GM12878 (cell line): Measurements from ENCODE around the gene CARD19. TPM values are rescaled to one million over a fixed set of nuclear protein-coding genes. Genes with fewer than 3 reads are reported as not detected.
A peak's percentile ranks its signal among the peaks of the same experiment; 100 is the strongest.

Experiments used
- CBX5 ChIP-seq: sonication (generic); IDR thresholded peaks from 2 replicates; pipeline ENCODE4 v1.6.1; 2016; ENCODE audit warnings: low read depth, moderate library complexity, mild to moderate bottlenecking, inconsistent platforms
- HCFC1 ChIP-seq: fragments of 150-350 bp; IDR thresholded peaks from 2 replicates; pipeline ENCODE4 v1.6.1; 2014; ENCODE audit warnings: low read length
- MEF2B ChIP-seq: fragments of 450-650 bp; IDR thresholded peaks from 2 replicates; pipeline ENCODE4 v1.6.1; 2018; ENCODE audit warnings: mild to moderate bottlenecking, moderate library complexity; ENCODE audit not compliant: partially characterized antibody, poor library complexity, severe bottlenecking
- NFXL1 ChIP-seq: fragments of 450-650 bp; IDR thresholded peaks from 2 replicates; pipeline ENCODE4 v1.6.1; 2017; ENCODE audit warnings: antibody characterized with exemption, mild to moderate bottlenecking, borderline replicate concordance
- NFYA ChIP-seq: IDR thresholded peaks from 2 replicates; pipeline ENCODE4 v1.6.1; 2011; ENCODE audit warnings: low read depth, mild to moderate bottlenecking, low read length, improper control_type of control experiment, borderline replicate concordance
- NR2F1 ChIP-seq: fragments of 450-650 bp; conservative IDR thresholded peaks from 2 replicates; pipeline ENCODE4 v1.6.1; 2017; ENCODE audit warnings: mild to moderate bottlenecking
- POLR2A ChIP-seq: IDR thresholded peaks from 2 replicates; pipeline ENCODE4 v1.6.1; 2011; ENCODE audit warnings: low read depth, mild to moderate bottlenecking, low read length
- YY1 ChIP-seq: IDR thresholded peaks from 2 replicates; pipeline ENCODE4 v1.6.1; 2011; ENCODE audit warnings: low read depth, mild to moderate bottlenecking, low read length
- ZNF207 ChIP-seq: fragments of 450-650 bp; IDR thresholded peaks from 2 replicates; pipeline ENCODE4 v1.6.1; 2014; ENCODE audit warnings: antibody characterized with exemption, mild to moderate bottlenecking, borderline replicate concordance
- polyA plus RNA-seq, 11 experiments: library from polyadenylated mRNA; depleted of rRNA in 4 of 11; unstranded in 6 of 11; stranded (reverse) in 5 of 11; fragments of >200 nt; fragmentation: Nextera tagmentation in 4 of 11; fragmentation: Illumina TruSeq in 1 of 11; extraction: Ambion mirVana in 4 of 11; extraction: Trizol in 1 of 11; gene quantifications; 1 replicate in 1 of 11; 2 replicates in 10 of 11; pipeline versions ENCODE4 v1.2.1 to v1.2.3, GENCODE V29; 2011 to 2016; ENCODE audit warnings: inconsistent platforms in 2 of 11, missing spikeins in 2 of 11, low read depth in 1 of 11
- total RNA-seq, 4 experiments: library from RNA; depleted of rRNA in 3 of 4; stranded (reverse); fragments of >200 nt in 3 of 4; fragmentation: Illumina TruSeq in 1 of 4; extraction: Trizol in 1 of 4; gene quantifications; 2 replicates each; pipeline versions ENCODE4 v1.2.1 to v1.2.3, GENCODE V29; 2013 to 2021
- TF ChIP-seq, protein P1 (sequence below): fragments of 450-650 bp; IDR thresholded peaks from 2 replicates; pipeline ENCODE4 v1.6.1; 2018; ENCODE audit warnings: mild to moderate bottlenecking, low read depth, moderate library complexity; ENCODE audit not compliant: partially characterized antibody
- TF ChIP-seq, protein P2 (sequence below): fragments of 450-650 bp; IDR thresholded peaks from 2 replicates; pipeline ENCODE4 v1.6.1; 2018; ENCODE audit warnings: borderline replicate concordance, mild to moderate bottlenecking; ENCODE audit not compliant: partially characterized antibody
- TF ChIP-seq, protein P3 (sequence below): fragments of 450-650 bp; IDR thresholded peaks from 2 replicates; pipeline ENCODE4 v1.6.1; 2017; ENCODE audit warnings: borderline replicate concordance
- TF ChIP-seq, protein P4 (sequence below): IDR thresholded peaks from 2 replicates; pipeline ENCODE4 v1.6.1; 2011; ENCODE audit warnings: borderline replicate concordance, low read depth, mild to moderate bottlenecking, moderate library complexity, mixed read lengths, low read length; ENCODE audit not compliant: insufficient read depth; ENCODE audit errors: extremely low read length
- TF ChIP-seq, protein P5 (sequence below): fragments of 450-650 bp; IDR thresholded peaks from 2 replicates; pipeline ENCODE4 v1.6.1; 2016; ENCODE audit warnings: mild to moderate bottlenecking
- TF ChIP-seq, protein P6 (sequence below): fragments of 450-650 bp; formaldehyde crosslinking; IDR thresholded peaks from 2 replicates; pipeline ENCODE4 v1.4.0; 2020; ENCODE audit warnings: mild to moderate bottlenecking, moderate library complexity

Gene CARD19
- total and polyA plus RNA-seq, 10 of the 15 experiments (the other 5 are each of a cell fraction or from before 2014, with no cell fraction given): 0.61 to 41.6 (median 19.9) TPM

DNA sequence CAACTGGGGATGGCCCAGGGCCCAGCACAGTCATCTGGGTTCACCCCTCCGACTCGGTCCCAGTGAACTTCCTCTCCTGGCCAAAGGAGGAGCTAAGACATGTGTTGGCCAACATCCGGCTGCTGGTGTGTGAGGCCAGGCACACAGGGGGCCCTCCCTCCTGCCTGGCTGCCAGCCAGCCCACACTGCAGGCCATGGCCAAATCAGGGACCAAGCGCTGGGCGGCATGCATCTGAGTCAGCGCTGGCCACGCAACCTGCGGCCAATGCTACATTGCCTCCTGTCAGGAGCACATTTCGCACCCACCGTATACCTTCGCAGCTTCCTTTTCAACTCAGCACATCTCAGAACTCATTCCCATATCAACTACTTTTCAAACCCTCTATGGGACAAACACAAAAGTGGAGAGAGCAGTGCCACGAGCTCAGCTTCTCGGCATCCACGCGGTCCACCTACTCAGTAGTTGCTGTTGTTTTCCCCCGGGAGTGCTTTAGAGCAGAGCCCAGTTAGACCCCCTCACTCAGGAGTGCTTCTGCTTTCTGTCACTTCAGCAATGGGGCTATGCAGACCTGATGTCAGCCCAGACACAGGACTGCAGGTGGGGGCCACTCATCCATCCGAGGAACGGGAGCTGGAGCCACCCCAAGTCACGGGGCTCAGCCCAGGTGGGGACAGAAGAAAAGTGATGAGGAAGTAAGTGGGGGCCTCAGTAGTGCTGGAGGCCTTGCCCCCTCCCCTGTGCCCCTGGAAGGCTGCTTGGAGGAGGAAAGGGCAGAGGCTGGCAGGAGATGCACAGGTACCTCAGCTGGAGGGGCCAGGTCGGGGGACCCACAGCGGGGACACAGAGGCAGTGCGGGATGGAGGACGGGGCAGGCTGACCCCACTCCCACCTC is 24.2 kb downstream of the CARD19 start (continued):
- TF ChIP-seq, protein P1, sequence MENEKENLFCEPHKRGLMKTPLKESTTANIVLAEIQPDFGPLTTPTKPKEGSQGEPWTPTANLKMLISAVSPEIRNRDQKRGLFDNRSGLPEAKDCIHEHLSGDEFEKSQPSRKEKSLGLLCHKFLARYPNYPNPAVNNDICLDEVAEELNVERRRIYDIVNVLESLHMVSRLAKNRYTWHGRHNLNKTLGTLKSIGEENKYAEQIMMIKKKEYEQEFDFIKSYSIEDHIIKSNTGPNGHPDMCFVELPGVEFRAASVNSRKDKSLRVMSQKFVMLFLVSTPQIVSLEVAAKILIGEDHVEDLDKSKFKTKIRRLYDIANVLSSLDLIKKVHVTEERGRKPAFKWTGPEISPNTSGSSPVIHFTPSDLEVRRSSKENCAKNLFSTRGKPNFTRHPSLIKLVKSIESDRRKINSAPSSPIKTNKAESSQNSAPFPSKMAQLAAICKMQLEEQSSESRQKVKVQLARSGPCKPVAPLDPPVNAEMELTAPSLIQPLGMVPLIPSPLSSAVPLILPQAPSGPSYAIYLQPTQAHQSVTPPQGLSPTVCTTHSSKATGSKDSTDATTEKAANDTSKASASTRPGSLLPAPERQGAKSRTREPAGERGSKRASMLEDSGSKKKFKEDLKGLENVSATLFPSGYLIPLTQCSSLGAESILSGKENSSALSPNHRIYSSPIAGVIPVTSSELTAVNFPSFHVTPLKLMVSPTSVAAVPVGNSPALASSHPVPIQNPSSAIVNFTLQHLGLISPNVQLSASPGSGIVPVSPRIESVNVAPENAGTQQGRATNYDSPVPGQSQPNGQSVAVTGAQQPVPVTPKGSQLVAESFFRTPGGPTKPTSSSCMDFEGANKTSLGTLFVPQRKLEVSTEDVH: no peak
- no peak for TF ChIP-seq NFXL1
- no peak for TF ChIP-seq NFYA
- TF ChIP-seq, protein P2, sequence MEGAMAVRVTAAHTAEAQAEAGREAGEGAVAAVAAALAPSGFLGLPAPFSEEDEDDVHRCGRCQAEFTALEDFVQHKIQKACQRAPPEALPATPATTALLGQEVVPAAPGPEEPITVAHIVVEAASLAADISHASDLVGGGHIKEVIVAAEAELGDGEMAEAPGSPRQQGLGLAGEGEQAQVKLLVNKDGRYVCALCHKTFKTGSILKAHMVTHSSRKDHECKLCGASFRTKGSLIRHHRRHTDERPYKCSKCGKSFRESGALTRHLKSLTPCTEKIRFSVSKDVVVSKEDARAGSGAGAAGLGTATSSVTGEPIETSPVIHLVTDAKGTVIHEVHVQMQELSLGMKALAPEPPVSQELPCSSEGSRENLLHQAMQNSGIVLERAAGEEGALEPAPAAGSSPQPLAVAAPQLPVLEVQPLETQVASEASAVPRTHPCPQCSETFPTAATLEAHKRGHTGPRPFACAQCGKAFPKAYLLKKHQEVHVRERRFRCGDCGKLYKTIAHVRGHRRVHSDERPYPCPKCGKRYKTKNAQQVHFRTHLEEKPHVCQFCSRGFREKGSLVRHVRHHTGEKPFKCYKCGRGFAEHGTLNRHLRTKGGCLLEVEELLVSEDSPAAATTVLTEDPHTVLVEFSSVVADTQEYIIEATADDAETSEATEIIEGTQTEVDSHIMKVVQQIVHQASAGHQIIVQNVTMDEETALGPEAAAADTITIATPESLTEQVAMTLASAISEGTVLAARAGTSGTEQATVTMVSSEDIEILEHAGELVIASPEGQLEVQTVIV: no peak
- TF ChIP-seq HCFC1: no peak
- TF ChIP-seq NR2F1: 0 out of 2 replicates have a peak, but pooled peaks have one; percentile 17
- TF ChIP-seq, protein P3, sequence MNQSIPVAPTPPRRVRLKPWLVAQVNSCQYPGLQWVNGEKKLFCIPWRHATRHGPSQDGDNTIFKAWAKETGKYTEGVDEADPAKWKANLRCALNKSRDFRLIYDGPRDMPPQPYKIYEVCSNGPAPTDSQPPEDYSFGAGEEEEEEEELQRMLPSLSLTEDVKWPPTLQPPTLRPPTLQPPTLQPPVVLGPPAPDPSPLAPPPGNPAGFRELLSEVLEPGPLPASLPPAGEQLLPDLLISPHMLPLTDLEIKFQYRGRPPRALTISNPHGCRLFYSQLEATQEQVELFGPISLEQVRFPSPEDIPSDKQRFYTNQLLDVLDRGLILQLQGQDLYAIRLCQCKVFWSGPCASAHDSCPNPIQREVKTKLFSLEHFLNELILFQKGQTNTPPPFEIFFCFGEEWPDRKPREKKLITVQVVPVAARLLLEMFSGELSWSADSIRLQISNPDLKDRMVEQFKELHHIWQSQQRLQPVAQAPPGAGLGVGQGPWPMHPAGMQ: no peak
- TF ChIP-seq YY1: no peak
- TF ChIP-seq, protein P4, sequence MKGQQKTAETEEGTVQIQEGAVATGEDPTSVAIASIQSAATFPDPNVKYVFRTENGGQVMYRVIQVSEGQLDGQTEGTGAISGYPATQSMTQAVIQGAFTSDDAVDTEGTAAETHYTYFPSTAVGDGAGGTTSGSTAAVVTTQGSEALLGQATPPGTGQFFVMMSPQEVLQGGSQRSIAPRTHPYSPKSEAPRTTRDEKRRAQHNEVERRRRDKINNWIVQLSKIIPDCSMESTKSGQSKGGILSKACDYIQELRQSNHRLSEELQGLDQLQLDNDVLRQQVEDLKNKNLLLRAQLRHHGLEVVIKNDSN: no peak
- TF ChIP-seq, protein P5, sequence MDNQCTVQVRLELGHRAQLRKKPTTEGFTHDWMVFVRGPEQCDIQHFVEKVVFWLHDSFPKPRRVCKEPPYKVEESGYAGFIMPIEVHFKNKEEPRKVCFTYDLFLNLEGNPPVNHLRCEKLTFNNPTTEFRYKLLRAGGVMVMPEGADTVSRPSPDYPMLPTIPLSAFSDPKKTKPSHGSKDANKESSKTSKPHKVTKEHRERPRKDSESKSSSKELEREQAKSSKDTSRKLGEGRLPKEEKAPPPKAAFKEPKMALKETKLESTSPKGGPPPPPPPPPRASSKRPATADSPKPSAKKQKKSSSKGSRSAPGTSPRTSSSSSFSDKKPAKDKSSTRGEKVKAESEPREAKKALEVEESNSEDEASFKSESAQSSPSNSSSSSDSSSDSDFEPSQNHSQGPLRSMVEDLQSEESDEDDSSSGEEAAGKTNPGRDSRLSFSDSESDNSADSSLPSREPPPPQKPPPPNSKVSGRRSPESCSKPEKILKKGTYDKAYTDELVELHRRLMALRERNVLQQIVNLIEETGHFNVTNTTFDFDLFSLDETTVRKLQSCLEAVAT: 0 out of 2 replicates have a peak, but pooled peaks have one; percentile 36
- TF ChIP-seq, protein P6, sequence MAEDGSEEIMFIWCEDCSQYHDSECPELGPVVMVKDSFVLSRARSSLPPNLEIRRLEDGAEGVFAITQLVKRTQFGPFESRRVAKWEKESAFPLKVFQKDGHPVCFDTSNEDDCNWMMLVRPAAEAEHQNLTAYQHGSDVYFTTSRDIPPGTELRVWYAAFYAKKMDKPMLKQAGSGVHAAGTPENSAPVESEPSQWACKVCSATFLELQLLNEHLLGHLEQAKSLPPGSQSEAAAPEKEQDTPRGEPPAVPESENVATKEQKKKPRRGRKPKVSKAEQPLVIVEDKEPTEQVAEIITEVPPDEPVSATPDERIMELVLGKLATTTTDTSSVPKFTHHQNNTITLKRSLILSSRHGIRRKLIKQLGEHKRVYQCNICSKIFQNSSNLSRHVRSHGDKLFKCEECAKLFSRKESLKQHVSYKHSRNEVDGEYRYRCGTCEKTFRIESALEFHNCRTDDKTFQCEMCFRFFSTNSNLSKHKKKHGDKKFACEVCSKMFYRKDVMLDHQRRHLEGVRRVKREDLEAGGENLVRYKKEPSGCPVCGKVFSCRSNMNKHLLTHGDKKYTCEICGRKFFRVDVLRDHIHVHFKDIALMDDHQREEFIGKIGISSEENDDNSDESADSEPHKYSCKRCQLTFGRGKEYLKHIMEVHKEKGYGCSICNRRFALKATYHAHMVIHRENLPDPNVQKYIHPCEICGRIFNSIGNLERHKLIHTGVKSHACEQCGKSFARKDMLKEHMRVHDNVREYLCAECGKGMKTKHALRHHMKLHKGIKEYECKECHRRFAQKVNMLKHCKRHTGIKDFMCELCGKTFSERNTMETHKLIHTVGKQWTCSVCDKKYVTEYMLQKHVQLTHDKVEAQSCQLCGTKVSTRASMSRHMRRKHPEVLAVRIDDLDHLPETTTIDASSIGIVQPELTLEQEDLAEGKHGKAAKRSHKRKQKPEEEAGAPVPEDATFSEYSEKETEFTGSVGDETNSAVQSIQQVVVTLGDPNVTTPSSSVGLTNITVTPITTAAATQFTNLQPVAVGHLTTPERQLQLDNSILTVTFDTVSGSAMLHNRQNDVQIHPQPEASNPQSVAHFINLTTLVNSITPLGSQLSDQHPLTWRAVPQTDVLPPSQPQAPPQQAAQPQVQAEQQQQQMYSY (CRISPR knock-in tag): no peak
- no peak for TF ChIP-seq ZNF207
- TF ChIP-seq POLR2A: no peak; the same call in 1 of the 2 replicates
- peak; percentile 53 for TF ChIP-seq MEF2B
- TF ChIP-seq CBX5: no peak
